HepG2 (cell line): ENCODE data around the gene TNP2. TPM values are rescaled to one million over a fixed set of nuclear protein-coding genes. Genes with fewer than 3 reads are reported as not detected.

Experiments
- ARNT ChIP-seq: fragments of 450-650 bp; IDR thresholded peaks from 2 replicates; pipeline ENCODE4 v1.6.1; 2017
- CREB1 ChIP-seq, 2 experiments: fragments of 450-650 bp in 1 of 2; IDR thresholded peaks; 2 replicates each; pipeline ENCODE4 v1.6.1; 2016 to 2017; ENCODE audit warnings: control low read depth in 1 of 2, mild to moderate bottlenecking in 1 of 2, missing compliant biosample characterization in 1 of 2, missing genetic modification characterization in 1 of 2
- EEA1 ChIP-seq: sonication (generic); formaldehyde crosslinking; IDR thresholded peaks from 2 replicates; pipeline ENCODE4 v1.5.1; 2020; ENCODE audit warnings: mild to moderate bottlenecking, missing genetic modification reagents, borderline replicate concordance
- ETV5 ChIP-seq: IDR thresholded peaks from 2 replicates; pipeline ENCODE4 v1.6.1; 2018; ENCODE audit warnings: missing biosample characterization, missing genetic modification reagents, inconsistent platforms, borderline replicate concordance
- HMG20A ChIP-seq: IDR thresholded peaks from 2 replicates; pipeline ENCODE4 v1.6.1; 2016; ENCODE audit warnings: borderline replicate concordance
- HNRNPK ChIP-seq: fragments of 200-400 bp; formaldehyde crosslinking; IDR thresholded peaks from 2 replicates; pipeline ENCODE4 v1.6.1; 2018; ENCODE audit warnings: low read length, low read depth, moderate library complexity, mild to moderate bottlenecking; ENCODE audit not compliant: poor library complexity, severe bottlenecking
- NCOA2 ChIP-seq: sonication (generic); formaldehyde crosslinking; IDR thresholded peaks from 2 replicates; pipeline ENCODE4 v1.8.0; 2022; ENCODE audit warnings: inconsistent platforms
- NR2F6 ChIP-seq, 2 experiments: IDR thresholded peaks; 2 replicates each; pipeline ENCODE4 v1.6.1; 2016; ENCODE audit warnings: antibody characterized with exemption in 1 of 2, mild to moderate bottlenecking in 1 of 2
- POLR2A ChIP-seq, 2 experiments: IDR thresholded peaks; 2 replicates each; pipeline ENCODE4 v1.6.1; 2011; ENCODE audit warnings: low read depth in 2 of 2, low read length in 2 of 2, mild to moderate bottlenecking in 1 of 2, moderate library complexity in 1 of 2; ENCODE audit not compliant: insufficient read depth in 1 of 2
- POLR2AphosphoS2 ChIP-seq: IDR thresholded peaks from 2 replicates; pipeline ENCODE4 v1.6.1; 2011; ENCODE audit warnings: low read depth, low read length, improper control_type of control experiment
- POLR2AphosphoS5 ChIP-seq: IDR thresholded peaks from 2 replicates; pipeline ENCODE4 v1.6.1; 2012; ENCODE audit warnings: low read depth, low read length
- SATB2 ChIP-seq: sonication (generic); formaldehyde crosslinking; IDR thresholded peaks from 2 replicates; pipeline ENCODE4 v1.5.0; 2020; ENCODE audit warnings: missing genetic modification reagents
- SRSF1 ChIP-seq: fragments of 200-400 bp; formaldehyde crosslinking; optimal IDR thresholded peaks from 2 replicates; pipeline ENCODE3; 2017; ENCODE audit warnings: mild to moderate bottlenecking, low read depth, low read length, moderate library complexity
- UBTF ChIP-seq: sonication (generic); formaldehyde crosslinking; IDR thresholded peaks from 2 replicates; pipeline ENCODE4 v1.4.0; 2020; ENCODE audit warnings: mild to moderate bottlenecking, missing genetic modification reagents
- ZBTB7A ChIP-seq: sonication (generic); formaldehyde crosslinking; IDR thresholded peaks from 2 replicates; pipeline ENCODE4 v1.8.0; 2022; ENCODE audit warnings: mild to moderate bottlenecking, missing genetic modification reagents
- ZNF34 ChIP-seq: sonication (generic); formaldehyde crosslinking; IDR thresholded peaks from 2 replicates; pipeline ENCODE4 v1.4.0; 2020; ENCODE audit warnings: mild to moderate bottlenecking, missing genetic modification reagents, borderline replicate concordance
- ZNF430 ChIP-seq: sonication (generic); formaldehyde crosslinking; IDR thresholded peaks from 2 replicates; pipeline ENCODE4 v1.9.0; 2021; ENCODE audit warnings: mild to moderate bottlenecking, missing genetic modification reagents
- ZNF460 ChIP-seq: sonication (generic); formaldehyde crosslinking; IDR thresholded peaks from 2 replicates; pipeline ENCODE4 v1.5.1; 2020; ENCODE audit warnings: missing genetic modification reagents, mild to moderate bottlenecking, borderline replicate concordance
- ZNF670 ChIP-seq: sonication (generic); formaldehyde crosslinking; IDR thresholded peaks from 2 replicates; pipeline ENCODE4 v1.8.0; 2022; ENCODE audit warnings: mild to moderate bottlenecking, missing genetic modification reagents, borderline replicate concordance
- ZNF674 ChIP-seq: sonication (generic); formaldehyde crosslinking; IDR thresholded peaks from 2 replicates; pipeline ENCODE4 v1.5.0; 2020; ENCODE audit warnings: low read depth, mild to moderate bottlenecking, missing genetic modification reagents
- ZNF770 ChIP-seq: sonication (generic); formaldehyde crosslinking; IDR thresholded peaks from 2 replicates; pipeline ENCODE4 v1.5.0; 2020; ENCODE audit warnings: mild to moderate bottlenecking, missing genetic modification reagents
- ZNF775 ChIP-seq: sonication (generic); formaldehyde crosslinking; IDR thresholded peaks from 2 replicates; pipeline ENCODE4 v1.4.0; 2020; ENCODE audit warnings: missing genetic modification reagents, mild to moderate bottlenecking, moderate library complexity, borderline replicate concordance
- ZNF782 ChIP-seq: sonication (generic); formaldehyde crosslinking; IDR thresholded peaks from 2 replicates; pipeline ENCODE4 v1.4.0; 2020; ENCODE audit warnings: missing genetic modification reagents, mild to moderate bottlenecking, borderline replicate concordance
- polyA plus RNA-seq, 8 experiments: library from polyadenylated mRNA; depleted of rRNA in 3 of 8; stranded (reverse) in 7 of 8; unstranded in 1 of 8; fragments of >200 nt; fragmentation: Illumina TruSeq in 4 of 8; extraction: Trizol in 4 of 8; gene quantifications; 2 replicates each; pipeline versions ENCODE4 v1.2.1 to v1.2.3, GENCODE V29; 2011 to 2016; ENCODE audit warnings: low read depth in 4 of 8, missing spikeins in 1 of 8, mixed read lengths in 1 of 8; ENCODE audit not compliant: insufficient read depth in 1 of 8
- total RNA-seq, 5 experiments: library from RNA; depleted of rRNA; stranded (reverse); fragments of >200 nt; fragmentation: Illumina TruSeq; extraction: Trizol; gene quantifications; 2 replicates each; pipeline ENCODE4 v1.2.3, GENCODE V29; 2016; ENCODE audit warnings: low read depth in 1 of 5

Gene TNP2
- total and polyA plus RNA-seq, 2 of the 13 experiments (the other 11 are each of a cell fraction or from before 2014, with no cell fraction given): not detected

- TF ChIP-seq EEA1 (CRISPR knock-in tag) (no peak), ARNT (no peak), CREB1 (IDR thresholded peaks at IDR 0.05) (peak; percentile 33; the same call in 1 of the 2 replicates), CREB1 (CRISPR knock-in tag; IDR thresholded peaks at IDR 0.05) (no peak), SRSF1 (no peak), ETV5 (no peak), ZNF674 (CRISPR knock-in tag) (0 out of 2 replicates have a peak, but pooled peaks have one; percentile 23), UBTF (peak; percentile 38; the same call in 1 of the 2 replicates), ZNF34 (CRISPR knock-in tag) (peak; percentile 37; the same call in 1 of the 2 replicates), NCOA2 (CRISPR knock-in tag) (no peak), ZNF770 (CRISPR knock-in tag) (peak; percentile 92), ZNF430 (CRISPR knock-in tag) (peak; percentile 32; the same call in 1 of the 2 replicates), SATB2 (CRISPR knock-in tag) (0 out of 2 replicates have a peak, but pooled peaks have one; percentile 22), ZNF775 (CRISPR knock-in tag) (no peak), POLR2AphosphoS5 (peak; percentile 16; the same call in 1 of the 2 replicates), ZNF782 (CRISPR knock-in tag) (no peak), ZNF460 (peak; percentile 63), POLR2AphosphoS2 (0 out of 2 replicates have a peak, but pooled peaks have one; percentile 6), ZBTB7A (0 out of 2 replicates have a peak, but pooled peaks have one; percentile 37), ZNF670 (no peak), HNRNPK (no peak), HMG20A (CRISPR knock-in tag) (no peak), NR2F6 (IDR thresholded peaks at IDR 0.05) (no peak), NR2F6 (CRISPR knock-in tag; IDR thresholded peaks at IDR 0.05) (0 out of 2 replicates have a peak, but pooled peaks have one; percentile 6), POLR2A (IDR thresholded peaks at IDR 0.05; ENCODE audit: insufficient read depth in 1 of 2, low read depth in 2 of 2, low read length in 2 of 2) (peak in 1 of 2 experiments; percentile 8; a peak in 1 of 4 replicates)
These were observed 18.2 kb downstream of the TNP2 start (continued) for GRCh38 chr16:11250786-11251524.
